Nephron progenitor cell (in vitro differentiated cells): ENCODE measurements around the gene NRP1.

Source experiments
- DNase-seq: peaks from one replicate; pipeline ENCODE4 v3.0.0; 2021
- H3K27ac Mint-ChIP-seq: 2 replicates; pipeline ENCODE4 v1.8.0; 2021; ENCODE audit warnings: mild to moderate bottlenecking, moderate library complexity, mixed read lengths
- H3K27me3 Mint-ChIP-seq: 2 replicates; pipeline ENCODE4 v1.8.0; 2021; ENCODE audit warnings: mild to moderate bottlenecking, low read depth, mixed read lengths; ENCODE audit not compliant: poor library complexity
- H3K36me3 Mint-ChIP-seq: 2 replicates; pipeline ENCODE4 v1.8.0; 2021; ENCODE audit warnings: low read depth, mixed read lengths
- H3K4me1 Mint-ChIP-seq: 2 replicates; pipeline ENCODE4 v1.8.0; 2021; ENCODE audit warnings: mixed read lengths
- H3K4me3 Mint-ChIP-seq: 2 replicates; pipeline ENCODE4 v1.8.0; 2021; ENCODE audit warnings: mild to moderate bottlenecking, moderate library complexity, mixed read lengths
- H3K9me3 Mint-ChIP-seq: 2 replicates; pipeline ENCODE4 v1.8.0; 2021; ENCODE audit warnings: mild to moderate bottlenecking, moderate library complexity, mixed read lengths
- TF ChIP-seq, protein P1 (sequence below): fragments of 200-600 bp; sonication (generic); IDR thresholded peaks from 2 replicates; pipeline ENCODE4 v1.5.0; 2021; ENCODE audit warnings: antibody characterized with exemption

Gene NRP1

DNA sequence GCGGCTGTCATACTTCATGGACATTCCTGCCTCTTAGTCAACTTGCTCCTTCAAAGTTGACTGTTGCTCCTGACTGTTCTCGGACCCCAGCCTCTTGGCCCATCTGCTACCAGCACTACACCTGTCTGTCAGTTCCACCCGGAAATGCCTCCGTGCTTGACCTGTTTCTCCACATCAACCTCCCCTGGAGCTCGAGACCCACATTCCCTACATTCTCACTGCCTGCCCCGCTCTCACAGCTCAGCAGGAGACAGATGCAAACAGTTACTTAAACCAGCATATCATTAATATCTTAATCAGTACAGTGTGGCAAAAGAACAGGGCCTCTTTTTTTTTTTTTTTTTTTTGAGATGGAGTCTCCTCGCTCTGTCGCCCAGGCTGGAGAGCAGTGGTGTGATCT lies 174.3 kb downstream of the NRP1 start:
- Mint-ChIP-seq H3K4me3 (no peak overlapping the region), H3K27ac (peak overlapping the region; percentile 17), H3K9me3 (no peaks in the 10 kb centered on the region), H3K27me3 (peaks cover 5% of the 10 kb centered on the region), H3K4me1 (peaks cover 12% of the 10 kb centered on the region), H3K36me3 (no peaks in the 10 kb centered on the region)
- peak; percentile 4 for DNase-seq
- TF ChIP-seq, protein P1, sequence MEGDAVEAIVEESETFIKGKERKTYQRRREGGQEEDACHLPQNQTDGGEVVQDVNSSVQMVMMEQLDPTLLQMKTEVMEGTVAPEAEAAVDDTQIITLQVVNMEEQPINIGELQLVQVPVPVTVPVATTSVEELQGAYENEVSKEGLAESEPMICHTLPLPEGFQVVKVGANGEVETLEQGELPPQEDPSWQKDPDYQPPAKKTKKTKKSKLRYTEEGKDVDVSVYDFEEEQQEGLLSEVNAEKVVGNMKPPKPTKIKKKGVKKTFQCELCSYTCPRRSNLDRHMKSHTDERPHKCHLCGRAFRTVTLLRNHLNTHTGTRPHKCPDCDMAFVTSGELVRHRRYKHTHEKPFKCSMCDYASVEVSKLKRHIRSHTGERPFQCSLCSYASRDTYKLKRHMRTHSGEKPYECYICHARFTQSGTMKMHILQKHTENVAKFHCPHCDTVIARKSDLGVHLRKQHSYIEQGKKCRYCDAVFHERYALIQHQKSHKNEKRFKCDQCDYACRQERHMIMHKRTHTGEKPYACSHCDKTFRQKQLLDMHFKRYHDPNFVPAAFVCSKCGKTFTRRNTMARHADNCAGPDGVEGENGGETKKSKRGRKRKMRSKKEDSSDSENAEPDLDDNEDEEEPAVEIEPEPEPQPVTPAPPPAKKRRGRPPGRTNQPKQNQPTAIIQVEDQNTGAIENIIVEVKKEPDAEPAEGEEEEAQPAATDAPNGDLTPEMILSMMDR = no peak

DNA sequence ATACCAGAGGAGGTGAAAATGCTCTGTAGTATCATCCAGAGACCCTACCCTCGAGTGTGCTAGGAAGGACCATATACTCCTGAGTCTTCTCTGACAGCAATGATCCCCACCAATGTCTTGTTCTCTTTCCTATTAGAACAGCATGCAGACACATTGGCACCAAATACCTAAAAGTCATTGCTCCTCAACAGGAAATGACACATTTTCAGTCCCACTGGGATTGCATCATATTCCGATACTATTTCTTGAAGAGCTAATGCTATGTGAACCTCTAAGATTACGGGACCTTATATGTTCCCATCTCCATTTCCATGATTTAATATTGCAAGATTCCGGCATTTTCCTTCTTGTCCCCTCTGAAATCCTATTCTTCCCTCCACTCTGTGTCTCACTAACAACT lies 177.4 kb downstream of the NRP1 start:
- TF ChIP-seq, protein P1 = no peak
- no peak for DNase-seq
- H3K36me3 Mint-ChIP-seq = no peaks in the 10 kb centered on the region
- no peak overlapping the region for H3K4me3 Mint-ChIP-seq
- no peaks in the 10 kb centered on the region for H3K9me3 Mint-ChIP-seq
- peak overlapping the region; percentile 47 for H3K27ac Mint-ChIP-seq
- H3K27me3 Mint-ChIP-seq = peaks cover 13% of the 10 kb centered on the region
- H3K4me1 Mint-ChIP-seq = peaks cover 12% of the 10 kb centered on the region

DNA sequence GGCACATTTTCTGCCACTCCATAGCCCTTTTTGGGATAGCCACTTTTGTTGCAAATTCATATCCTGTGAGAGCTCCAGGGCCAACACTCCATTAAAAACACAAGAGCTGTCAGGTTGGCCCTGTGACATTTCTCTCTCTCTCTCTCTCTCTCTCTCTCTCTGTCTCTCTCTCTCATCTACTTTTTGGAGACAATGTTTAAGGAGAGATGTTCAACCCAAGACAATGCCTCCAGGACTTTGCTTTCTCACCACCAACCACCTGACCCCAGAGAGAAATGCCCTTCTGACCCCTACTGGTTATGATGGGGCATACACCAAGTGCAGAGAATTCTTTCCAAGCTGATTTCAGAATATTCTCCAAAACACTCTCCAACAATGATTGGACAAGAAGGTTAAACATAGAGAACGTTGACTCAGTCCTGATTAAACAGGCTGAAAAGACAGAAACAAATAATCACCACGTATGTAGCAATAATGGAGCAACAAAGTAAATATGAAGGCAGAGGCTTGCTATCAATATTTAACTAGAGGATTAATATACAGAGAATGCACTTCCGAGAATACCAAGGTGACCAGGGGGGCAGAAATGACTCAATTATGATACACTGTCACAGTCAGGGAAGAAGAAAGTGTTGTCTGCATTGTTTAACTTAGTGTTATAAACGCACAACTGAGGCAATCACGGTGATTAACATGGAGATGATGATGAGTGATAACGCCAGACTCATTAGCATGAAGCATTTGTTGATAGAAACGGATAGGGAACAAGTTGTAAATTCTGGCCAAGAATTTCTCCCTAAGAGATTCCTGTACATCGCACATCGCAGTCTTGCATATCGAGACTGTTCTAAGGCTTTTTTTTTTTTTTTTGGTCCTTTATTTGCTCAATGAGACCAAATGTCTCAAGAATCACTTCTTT lies 178.5 kb downstream of the NRP1 start:
- Mint-ChIP-seq H3K4me3 (no peak overlapping the region), H3K4me1 (peaks cover 12% of the 10 kb centered on the region), H3K27me3 (peaks cover 13% of the 10 kb centered on the region), H3K9me3 (no peaks in the 10 kb centered on the region), H3K27ac (no peak overlapping the region), H3K36me3 (no peaks in the 10 kb centered on the region)
- DNase-seq = no peak
- TF ChIP-seq, protein P1 = peak; percentile 35

DNA sequence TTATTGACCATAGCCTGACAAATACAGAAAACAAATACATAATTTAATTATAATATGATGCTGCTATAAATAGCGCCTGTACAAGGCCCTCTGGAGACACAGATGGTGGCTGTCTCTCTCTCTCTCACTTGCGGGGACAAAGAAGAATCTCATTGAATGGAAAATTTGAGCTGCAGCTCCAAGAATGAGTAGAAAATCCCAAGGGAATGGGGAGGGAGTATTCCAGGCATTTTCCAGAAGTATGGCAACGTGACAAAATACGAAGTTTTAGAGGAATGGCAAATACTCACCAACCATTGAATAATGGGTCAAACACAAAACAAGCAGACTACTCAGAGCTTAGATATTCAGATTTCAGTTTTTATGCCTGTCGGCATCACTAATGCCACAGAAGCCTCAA lies 179.9 kb downstream of the NRP1 start:
- H3K36me3 Mint-ChIP-seq = no peaks in the 10 kb centered on the region
- no peaks in the 10 kb centered on the region for H3K9me3 Mint-ChIP-seq
- no peak for DNase-seq
- peaks cover 12% of the 10 kb centered on the region for H3K4me1 Mint-ChIP-seq
- TF ChIP-seq, protein P1 = no peak
- no peak overlapping the region for H3K4me3 Mint-ChIP-seq
- peaks cover 13% of the 10 kb centered on the region for H3K27me3 Mint-ChIP-seq
- H3K27ac Mint-ChIP-seq = no peak overlapping the region

DNA sequence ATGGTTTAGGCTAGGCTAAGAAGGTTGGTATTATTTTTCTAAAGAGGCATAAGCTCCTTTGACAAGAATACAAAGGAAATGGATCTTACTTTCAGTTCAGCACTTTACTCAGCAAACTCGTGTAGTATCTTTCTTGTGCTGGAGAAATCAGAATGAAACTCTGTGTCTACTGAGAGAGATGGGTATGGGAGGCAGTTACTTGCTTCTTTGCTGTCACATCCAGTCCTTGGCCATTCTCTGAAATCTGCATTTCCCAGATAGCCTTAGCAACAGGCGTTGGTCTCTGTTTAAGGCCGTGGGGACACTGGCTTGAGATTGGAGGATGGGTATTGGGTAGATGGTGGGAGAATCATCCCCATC lies 180.5 kb downstream of the NRP1 start:
- H3K4me3 Mint-ChIP-seq = no peak overlapping the region
- H3K4me1 Mint-ChIP-seq = peaks cover 12% of the 10 kb centered on the region
- no peak overlapping the region for H3K27ac Mint-ChIP-seq
- DNase-seq = no peak
- TF ChIP-seq, protein P1 = no peak
- H3K9me3 Mint-ChIP-seq = no peaks in the 10 kb centered on the region
- no peaks in the 10 kb centered on the region for H3K36me3 Mint-ChIP-seq
- H3K27me3 Mint-ChIP-seq = peaks cover 8% of the 10 kb centered on the region
